Right hindlimb (tissue), 1 donor: Measurements from ENCODE around the gene MAP3K7CL.

ENCODE experiments used
- DNase-seq: peaks from one replicate; pipeline ENCODE4 v3.0.0-alpha.2; 2018

MAP3K7CL gene

DNA sequence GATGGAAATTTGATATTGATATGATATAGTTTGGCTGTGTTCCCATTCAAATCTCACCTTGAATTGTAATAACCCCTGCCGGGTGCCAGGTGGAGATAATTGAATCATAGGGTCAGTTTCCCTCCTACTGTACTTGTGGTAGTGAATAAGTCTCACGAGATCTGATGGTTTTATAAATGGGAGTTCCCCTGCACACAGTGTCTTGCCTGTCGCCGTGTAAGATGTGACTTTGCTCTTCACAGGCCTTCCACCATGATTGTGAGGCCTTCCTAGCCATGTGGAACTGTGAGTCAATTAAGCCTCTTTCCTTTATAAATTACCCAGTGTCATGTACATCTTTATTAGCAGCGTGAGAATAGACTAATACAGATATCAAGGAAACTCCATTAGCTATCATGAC lies 74.6 kb downstream of the MAP3K7CL start:
- no peak for DNase-seq

DNA sequence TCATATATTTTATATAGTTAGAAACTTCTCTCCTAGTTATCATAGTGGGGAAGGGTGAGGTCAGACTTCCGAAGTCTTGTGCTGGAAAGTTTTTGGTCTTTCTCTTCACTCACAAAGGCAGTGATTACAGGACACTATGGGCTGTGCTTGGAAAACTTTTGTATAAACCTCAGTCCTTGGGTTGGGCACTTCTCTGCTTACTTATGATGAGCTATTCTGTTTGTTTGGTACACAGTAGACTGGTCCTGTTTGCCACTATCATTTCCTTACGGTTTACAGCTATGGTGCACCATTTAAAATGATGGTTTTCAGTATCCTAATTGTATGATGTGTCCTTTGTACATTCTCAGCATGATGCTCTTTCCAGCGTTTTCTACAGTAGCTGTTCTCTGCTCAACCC lies 75.5 kb downstream of the MAP3K7CL start:
- DNase-seq: no peak

DNA sequence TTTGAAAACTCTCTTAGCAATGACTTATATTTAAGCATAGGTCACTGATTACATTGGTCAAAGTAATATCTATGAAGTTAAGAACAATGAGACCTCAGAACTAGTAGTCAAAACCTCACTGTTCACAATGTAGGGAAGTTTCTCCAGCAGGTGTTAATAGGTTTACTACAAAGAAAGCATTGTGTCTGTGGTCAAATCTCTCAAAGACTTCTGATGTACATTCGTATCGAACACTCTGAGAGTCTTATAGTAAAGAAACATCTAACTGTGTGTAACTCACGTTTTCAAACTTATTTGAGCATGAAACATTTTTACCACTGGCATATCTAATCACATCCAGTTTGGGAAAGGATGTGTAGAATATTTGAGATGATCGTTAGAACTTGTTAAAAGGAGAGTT lies 76.0 kb downstream of the MAP3K7CL start:
- DNase-seq: no peak

DNA sequence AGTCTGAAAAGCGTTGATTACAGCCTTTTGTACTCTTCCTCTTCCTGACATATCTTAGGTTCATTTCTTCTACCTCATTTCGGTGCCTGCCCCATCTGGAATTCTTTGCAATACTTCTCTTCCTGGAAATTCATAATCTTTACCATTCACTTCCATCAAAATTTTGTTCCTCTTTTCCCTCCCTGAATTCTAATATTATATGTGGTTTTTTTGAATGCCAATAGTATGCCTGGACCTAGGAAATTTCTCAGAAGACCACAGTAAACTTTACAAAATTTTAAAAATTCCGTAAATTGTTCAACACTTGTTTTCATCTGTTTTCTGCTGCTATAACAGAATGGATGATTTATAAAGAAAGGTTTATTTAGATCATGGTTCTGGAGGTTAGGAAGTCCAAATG lies 76.8 kb downstream of the MAP3K7CL start:
- DNase-seq: no peak

DNA sequence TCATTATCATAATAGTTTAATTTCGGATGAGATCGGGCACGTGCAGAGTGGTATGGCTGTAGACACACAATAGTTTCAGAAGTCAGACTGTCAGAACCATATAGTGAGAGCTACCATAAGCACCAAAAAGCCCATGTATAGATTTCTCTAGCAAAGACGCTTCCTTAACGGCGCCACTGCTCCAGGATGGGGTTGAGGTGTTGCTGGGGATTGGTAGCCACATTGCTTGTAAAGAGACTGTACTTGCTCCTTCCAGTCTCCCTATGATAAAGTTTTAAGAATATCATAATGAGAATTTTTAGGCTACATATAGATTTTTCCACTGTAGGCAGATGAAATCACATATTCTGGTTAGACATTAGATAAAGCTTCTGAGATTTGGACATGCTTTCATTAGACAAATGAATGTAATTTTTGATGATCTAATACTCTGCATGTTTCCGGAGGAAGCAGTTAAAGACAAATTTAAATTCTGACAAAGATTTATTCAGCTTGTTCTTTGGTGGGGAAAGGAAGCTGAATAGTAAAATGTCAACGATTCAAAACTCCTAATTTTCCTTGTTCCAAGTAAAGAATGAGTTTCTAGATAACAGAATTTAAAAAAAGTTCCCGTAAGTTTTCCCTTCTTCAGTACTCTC lies 77.7 kb downstream of the MAP3K7CL start:
- no peak for DNase-seq

DNA sequence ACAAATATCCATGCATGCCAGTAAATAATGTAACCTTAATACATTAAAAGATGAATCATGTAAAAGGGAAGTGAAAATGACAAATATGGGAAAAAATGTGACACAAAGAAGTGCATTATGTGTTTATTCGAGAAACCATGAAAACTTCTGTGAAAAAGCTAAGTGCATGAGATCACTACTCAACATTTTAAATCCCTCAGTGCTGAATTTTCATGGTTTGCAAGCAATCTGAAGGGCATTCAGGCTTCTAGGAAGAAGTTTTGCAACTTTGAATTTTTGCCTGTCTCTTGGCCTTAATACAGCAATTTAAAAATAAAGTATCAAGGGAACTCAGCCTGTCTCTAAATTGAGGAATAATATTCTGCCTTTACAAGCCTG lies 78.2 kb downstream of the MAP3K7CL start:
- DNase-seq: no peak

DNA sequence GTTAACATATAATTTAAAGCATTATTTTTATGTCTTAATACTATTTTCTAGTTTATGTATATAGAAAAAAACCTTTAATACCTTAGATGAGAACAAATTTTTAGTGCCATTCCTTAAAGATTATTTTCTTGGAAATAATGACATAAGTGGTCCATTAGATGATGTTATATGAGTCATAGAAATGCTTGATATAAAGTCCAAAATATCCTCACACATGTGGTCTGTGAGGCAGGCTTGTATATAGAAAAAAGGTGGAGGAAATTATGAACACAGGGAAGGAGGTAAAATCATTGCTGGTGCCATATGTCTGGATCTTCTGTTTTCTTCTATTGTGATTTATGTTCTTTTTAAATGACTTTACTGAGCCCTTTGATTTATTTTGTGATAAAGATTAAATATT lies 79.3 kb downstream of the MAP3K7CL start:
- no peak for DNase-seq

DNA sequence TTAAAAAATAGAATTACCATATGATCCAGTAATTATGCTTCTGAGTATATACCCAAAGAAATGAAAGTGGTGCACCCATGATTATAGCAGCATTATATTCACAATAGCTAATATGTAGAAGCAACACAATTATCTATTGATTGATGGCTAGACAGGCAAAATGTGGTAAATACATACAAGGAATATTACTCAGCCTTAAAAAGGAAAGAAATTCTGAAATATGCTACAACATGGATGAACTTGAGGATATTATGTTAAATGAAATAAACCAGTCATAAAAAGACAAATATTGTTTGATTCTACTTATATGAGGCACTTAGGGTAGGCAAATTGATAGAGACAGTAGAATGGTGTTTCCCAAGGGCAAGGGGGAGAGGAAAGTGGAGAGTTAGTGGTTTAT lies 80.8 kb downstream of the MAP3K7CL start:
- DNase-seq: no peak

DNA sequence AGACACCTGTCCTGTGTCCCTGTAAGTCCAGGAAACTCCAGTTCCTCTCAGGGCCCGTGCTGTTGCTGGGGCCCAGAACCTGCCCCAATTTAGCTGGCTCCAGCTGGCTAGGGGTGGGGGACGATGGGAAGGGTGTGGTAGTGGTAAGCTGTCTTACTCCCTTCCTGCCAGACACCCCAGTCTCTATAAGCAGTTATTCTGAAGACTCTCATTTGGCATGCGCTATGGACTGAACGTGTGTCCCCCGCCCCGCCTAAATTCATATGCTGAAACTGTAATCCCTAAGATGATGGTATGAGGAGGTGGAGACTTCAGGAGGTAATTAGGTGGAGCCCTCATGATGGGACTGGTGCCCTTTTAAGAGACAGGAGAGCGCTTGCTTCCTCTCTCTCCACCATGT lies 82.0 kb downstream of the MAP3K7CL start:
- DNase-seq: no peak

DNA sequence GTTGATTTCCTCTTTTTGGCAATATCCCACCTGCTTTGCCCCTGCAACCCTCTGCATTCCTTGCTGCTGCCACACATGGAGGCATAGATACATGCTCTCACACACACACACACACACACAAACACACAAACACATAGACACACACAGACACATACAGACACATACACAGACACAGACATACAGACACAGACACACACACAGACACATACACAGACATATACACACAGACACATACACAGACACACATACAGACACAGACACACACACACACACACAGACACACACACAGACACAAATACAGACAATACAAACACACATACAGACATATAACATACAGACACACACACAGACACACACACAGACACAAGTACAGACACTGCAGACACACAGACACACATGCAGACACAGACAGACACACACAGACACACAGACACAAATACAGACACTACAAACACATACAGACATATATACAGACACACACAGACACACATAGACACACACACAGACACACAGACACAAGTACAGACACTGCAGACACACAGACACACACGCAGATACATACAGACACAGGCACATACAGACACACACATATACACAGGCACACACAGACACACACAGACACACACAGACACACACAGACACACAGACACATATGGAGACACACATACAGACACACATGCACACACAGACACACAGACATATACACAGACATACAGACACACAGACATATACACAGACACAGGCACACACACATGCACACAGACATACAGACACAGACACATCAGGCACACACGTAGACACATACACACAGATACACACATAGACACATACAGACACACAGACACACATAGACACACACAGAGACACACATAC lies 83.3 kb downstream of the MAP3K7CL start:
- no peak for DNase-seq

DNA sequence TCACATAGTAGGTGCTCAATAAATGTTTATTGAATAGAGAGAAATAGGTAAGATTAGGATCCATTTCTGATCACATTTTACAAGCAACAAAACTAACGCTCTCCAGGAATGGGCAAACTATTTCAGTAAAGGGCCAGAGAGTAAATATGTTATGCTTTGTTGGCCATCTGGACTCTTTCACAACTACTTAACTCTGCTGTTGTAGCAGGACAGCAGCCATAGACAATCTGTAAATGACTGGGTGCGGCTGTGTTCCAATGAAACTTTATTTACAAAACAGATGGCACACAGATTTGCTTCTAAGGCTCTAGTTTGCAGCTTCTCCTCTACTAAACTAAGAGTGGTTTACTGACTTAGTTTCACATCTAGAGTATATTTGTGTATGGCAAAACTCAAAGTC lies 85.3 kb downstream of the MAP3K7CL start:
- no peak for DNase-seq

DNA sequence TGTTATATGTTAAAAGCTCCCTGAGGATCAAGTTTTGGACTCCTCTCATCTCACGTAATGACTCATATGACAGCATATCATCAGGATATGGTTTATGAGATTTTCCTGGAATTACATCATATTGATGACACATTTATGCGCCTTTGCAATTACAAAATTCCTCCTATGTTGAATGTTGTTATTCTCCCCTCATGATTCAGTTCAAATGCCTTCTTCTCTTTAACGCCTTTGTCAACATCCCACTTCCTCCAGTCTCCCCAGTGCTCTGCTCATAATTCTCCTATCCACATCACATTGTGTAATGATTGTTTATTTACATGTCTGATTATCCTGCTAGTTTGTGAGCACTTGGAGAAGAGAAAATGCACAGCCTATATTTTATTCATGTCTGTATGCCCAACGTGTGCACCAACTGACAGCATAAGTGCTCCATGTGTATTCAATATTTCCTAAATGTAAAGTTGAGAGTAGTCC lies 87.4 kb downstream of the MAP3K7CL start:
- DNase-seq: no peak

DNA sequence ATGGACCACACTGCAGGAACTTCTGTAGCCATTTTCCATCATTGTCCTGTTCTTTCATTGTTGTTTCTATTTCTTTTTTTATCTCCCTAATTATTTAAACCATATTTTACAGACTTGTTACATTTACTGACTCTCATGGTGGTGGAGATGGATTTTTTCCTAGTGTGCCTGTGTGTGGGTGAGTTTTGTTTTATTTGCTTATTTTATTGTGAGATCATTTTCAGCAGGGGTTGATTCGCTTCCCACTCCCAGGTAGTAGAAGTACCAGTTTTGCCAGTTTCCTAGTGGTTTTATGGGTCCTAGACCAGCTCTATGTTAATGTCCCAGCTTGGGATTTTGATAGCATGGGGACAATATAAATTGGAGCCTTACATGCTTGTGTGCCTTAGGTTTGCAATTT lies 88.3 kb downstream of the MAP3K7CL start:
- no peak for DNase-seq

DNA sequence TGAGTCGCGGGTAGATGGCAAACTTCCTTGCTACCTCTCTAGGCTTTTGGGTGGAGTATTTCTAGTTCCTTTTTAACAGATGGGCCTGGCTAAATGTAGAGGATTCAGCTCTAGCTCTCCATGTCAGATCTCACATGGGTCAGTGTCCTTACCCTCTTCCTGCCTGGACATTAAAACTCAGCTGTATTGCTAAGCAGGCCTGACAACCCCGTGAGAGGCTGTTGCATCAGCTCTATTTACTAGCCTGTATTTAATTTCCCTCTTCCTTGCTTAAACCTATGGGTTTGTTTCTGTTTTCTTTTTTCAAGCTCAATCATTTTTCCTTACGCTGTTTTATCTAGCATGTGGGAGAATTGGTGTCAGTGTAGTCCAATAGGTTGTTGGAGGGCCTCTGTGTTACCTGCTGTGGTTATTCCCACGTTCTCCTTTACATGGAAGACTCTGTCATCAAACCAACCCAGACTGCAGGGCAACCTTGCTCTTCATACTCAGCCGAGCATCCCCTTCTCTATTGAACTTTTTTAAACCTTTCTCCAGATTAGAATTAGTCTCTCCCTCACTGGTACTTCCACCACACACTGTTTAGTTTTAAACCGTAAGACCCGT lies 88.8 kb downstream of the MAP3K7CL start:
- no peak for DNase-seq

DNA sequence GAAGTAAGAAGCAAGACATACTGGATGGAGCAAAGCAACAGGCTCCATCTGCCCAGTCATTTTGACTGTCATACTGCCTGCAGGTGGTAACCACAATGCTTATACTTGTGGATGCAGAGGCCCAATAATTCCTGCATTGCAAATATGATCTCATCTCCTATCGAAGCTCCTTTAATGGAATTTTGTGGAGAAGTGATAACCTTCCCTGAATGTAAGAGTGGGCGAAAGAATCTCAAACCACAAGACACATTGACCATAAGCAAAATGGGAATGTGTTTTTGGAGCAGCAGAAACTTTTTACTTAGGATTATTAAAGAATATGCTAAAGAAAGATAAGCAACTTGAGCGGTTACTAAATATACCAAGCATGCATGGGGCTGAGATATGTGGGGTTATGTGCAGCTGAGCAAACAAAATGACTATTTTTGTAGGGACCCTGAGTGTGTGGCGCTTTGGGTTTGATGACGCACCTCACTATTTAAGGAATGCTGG lies 90.9 kb downstream of the MAP3K7CL start:
- DNase-seq: no peak

DNA sequence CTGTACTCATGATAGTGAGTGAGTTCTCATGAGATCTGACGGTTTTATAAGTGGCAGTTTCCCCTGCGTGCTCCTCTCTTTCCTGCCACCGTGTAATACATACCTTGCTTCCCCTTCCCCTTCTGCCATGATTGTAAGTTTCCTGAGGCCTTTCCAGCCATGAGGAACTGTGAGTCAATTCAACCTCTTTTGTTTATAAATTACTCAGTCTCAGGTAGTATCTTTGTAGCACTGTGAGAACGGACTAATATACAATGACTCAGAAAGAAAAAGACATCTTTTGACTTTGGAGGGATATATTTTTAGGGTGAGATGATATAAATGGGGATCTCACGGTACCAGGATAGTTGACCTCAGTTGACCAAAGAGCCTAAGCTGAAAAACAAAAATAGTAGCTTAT lies 93.6 kb downstream of the MAP3K7CL start:
- no peak for DNase-seq
